ENCODE data around the gene NFASC.

Gene NFASC

DNA sequence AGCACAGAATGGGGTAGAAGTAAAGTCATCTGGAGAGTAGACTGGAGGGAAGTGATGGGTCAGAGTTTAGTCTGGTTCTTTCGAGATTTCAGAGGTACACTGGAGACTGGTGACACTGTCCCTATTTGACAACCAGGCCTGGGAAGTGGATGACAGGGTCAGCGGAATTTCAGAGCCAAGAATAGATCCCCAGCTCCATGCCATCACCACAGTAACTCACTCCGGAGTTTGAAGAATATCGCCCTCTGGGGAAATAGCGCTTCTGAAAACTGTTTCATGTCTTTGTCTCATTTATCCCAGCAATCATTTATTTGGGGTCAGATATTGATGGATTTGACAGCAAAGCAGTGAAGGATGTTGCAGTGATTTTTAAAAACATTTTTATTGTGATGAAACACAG lies 7.6 kb upstream of the NFASC start:
- no peak for DNase-seq (ENCODE audit: low spot score)
- in situ Hi-C loops (cut with MboI; ENCODE audit: low pct_unique_long_range_greater_than_20kb, low sequenced_read_pairs, unreplicated experiment) = no loop called here
- no peak for TF ChIP-seq CTCF (IDR thresholded peaks at IDR 0.05; ENCODE audit: extremely low read depth, insufficient read depth, missing control alignments)

DNA sequence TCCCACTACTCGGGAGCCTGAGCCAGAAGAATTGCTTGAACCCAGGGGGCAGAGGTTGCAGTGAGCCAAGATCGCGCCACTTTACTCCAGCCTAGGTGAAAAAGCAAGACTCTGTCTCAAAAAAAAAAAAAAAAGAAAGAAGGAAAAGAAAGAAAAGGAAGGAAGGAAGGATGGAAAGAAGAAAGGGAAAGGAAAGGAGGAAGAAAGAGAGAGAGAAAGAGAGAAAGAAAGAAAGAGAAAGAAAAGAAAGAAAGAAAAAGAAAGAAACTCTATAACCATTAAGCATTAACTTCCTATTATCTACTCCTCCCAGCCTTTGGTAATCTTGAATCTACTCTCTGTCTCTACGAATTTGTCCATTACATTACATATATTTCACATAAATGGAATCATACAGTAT lies 6.9 kb upstream of the NFASC start:
- TF ChIP-seq CTCF (IDR thresholded peaks at IDR 0.05; ENCODE audit: extremely low read depth, insufficient read depth, missing control alignments) = no peak
- in situ Hi-C loops (cut with MboI; ENCODE audit: low pct_unique_long_range_greater_than_20kb, low sequenced_read_pairs, unreplicated experiment) = no loop called here
- no peak for DNase-seq (ENCODE audit: low spot score)

DNA sequence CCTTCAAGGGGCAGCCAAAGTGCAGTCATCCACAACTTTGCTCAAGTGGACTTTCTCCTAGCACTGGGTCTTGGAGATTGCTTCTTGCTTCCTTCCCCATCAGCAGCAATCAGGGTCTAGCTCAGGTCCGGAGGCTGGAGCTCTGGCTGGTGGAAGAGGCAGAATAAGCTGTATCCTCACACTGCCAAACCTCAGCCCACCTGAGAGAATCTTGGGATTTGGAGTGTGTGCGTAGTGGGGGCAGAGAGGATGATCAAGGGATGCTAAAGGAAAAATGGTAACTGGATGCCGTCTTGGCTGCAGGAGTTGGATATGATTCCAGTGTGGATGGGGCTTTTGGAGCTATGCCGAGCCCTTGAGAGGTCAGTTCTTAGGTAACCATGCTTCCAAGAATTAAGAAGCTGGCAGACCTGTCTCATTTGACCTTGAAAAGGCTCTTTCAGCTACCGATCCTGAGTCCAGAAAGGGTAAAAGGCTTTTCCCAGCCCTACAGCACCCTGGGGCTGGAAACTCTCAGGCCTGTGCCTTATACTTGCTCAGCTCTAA lies 4.5 kb upstream of the NFASC start:
- no peak for DNase-seq (ENCODE audit: low spot score)
- in situ Hi-C loops (cut with MboI; ENCODE audit: low pct_unique_long_range_greater_than_20kb, low sequenced_read_pairs, unreplicated experiment) = no loop called here
- no peak for TF ChIP-seq CTCF (IDR thresholded peaks at IDR 0.05; ENCODE audit: extremely low read depth, insufficient read depth, missing control alignments)

GRCh38 chr1:204867203-204867602 lies 3.5 kb upstream of the NFASC start:
- TF ChIP-seq CTCF (IDR thresholded peaks at IDR 0.05; ENCODE audit: extremely low read depth, insufficient read depth, missing control alignments) = no peak
- in situ Hi-C loops (cut with MboI; ENCODE audit: low pct_unique_long_range_greater_than_20kb, low sequenced_read_pairs, unreplicated experiment) = no loop called here

GRCh38 chr1:204867666-204868339 lies 2.9 kb upstream of the NFASC start:
- no peak for DNase-seq (ENCODE audit: low spot score)
- in situ Hi-C loops (cut with MboI; ENCODE audit: low pct_unique_long_range_greater_than_20kb, low sequenced_read_pairs, unreplicated experiment) = no loop called here
- no peak for TF ChIP-seq CTCF (IDR thresholded peaks at IDR 0.05; ENCODE audit: extremely low read depth, insufficient read depth, missing control alignments)

More at GRCh38 chr1:204867203-204867602, 3.5 kb upstream of the NFASC start:
- DNase-seq (ENCODE audit: low spot score) = no peak

GRCh38 chr1:204868340-204868700 lies 2.3 kb upstream of the NFASC start:
- no peak for DNase-seq (ENCODE audit: low spot score)
- in situ Hi-C loops (cut with MboI; ENCODE audit: low pct_unique_long_range_greater_than_20kb, low sequenced_read_pairs, unreplicated experiment) = no loop called here
- TF ChIP-seq CTCF (IDR thresholded peaks at IDR 0.05; ENCODE audit: extremely low read depth, insufficient read depth, missing control alignments) = no peak

Data from GM13977 (cell line).